Thoracic aorta (tissue), 2 donors: ENCODE data around the gene MSTO1. TPM values are rescaled to one million over a fixed set of nuclear protein-coding genes. Genes with fewer than 3 reads are reported as not detected.
A peak's percentile ranks its signal among the peaks of the same experiment; 100 is the strongest.
"Not testable (repeated sequence)": the region's sequence is repeated elsewhere in the genome, so short reads cannot be mapped to it uniquely, and the experiment has no call there.

Source experiments
- ATAC-seq: fragments of 150-250 bp; one replicate; pipeline ENCODE4 v1.8.0; 2017; ENCODE audit warnings: low read depth; ENCODE audit not compliant: insufficient number of reproducible peaks, low FRiP score
- DNase-seq: peaks from one replicate; pipeline ENCODE4 v3.0.0-alpha.2; 2020; ENCODE audit warnings: low spot score
- H3K27ac ChIP-seq, 2 donors: fragments of 200-600 bp; sonication (generic); 1 replicate in 1 of 2; 2 replicates in 1 of 2; pipeline ENCODE4 v1.5.1; 2016; ENCODE audit warnings: mild to moderate bottlenecking in 2 of 2, moderate library complexity in 2 of 2
- H3K27me3 ChIP-seq: fragments of 200-600 bp; sonication (generic); replicated peaks from 2 replicates; pipeline ENCODE4 v1.6.0; 2016; ENCODE audit warnings: mild to moderate bottlenecking; ENCODE audit not compliant: insufficient read depth
- H3K36me3 ChIP-seq: fragments of 200-600 bp; sonication (generic); one replicate; pipeline ENCODE4 v1.5.1; 2016
- H3K4me1 ChIP-seq, 2 donors: fragments of 200-600 bp; sonication (generic); 1 replicate in 1 of 2; 2 replicates in 1 of 2; pipeline versions ENCODE4 v1.5.1 to v1.6.0; 2016; ENCODE audit warnings: low read depth in 2 of 2, mild to moderate bottlenecking in 1 of 2; ENCODE audit not compliant: control insufficient read depth in 1 of 2
- H3K4me3 ChIP-seq: fragments of 200-600 bp; sonication (generic); 2 replicates; pipeline ENCODE4 v1.5.1; 2016; ENCODE audit warnings: mild to moderate bottlenecking
- H3K9me3 ChIP-seq: fragments of 200-600 bp; sonication (generic); 2 replicates; pipeline ENCODE4 v1.5.1; 2016
- CTCF ChIP-seq: fragments of 200-600 bp; sonication (generic); IDR thresholded peaks from one replicate; pipeline ENCODE4 v1.5.1; 2019; ENCODE audit warnings: antibody characterized with exemption
- total RNA-seq, 2 donors: library from RNA; depleted of rRNA; stranded (reverse); fragments of >200 nt; gene quantifications; one replicate each; pipeline versions ENCODE4 v1.1.0 to v1.2.3, GENCODE V29; 2016

Gene MSTO1
- total RNA-seq: 10 to 100 TPM; 15.0 to 25.7 TPM

GRCh38 chr1:155609515-155610256 lies at the start of gene MSTO1:
Gene MSTO1 (plus strand): TSS chr1:155610218. CDS start chr1:155610249, 31 bp downstream.
- peak; percentile 98 for ATAC-seq
- peak; percentile 98 for DNase-seq
- H3K27me3 ChIP-seq: no peaks in the 10 kb centered on the region
- H3K36me3 ChIP-seq: peaks cover 5% of the 10 kb centered on the region
- H3K27ac ChIP-seq: peak within 1 kb of the TSS; percentile 50 to 74
- no peaks in the 10 kb centered on the region for H3K9me3 ChIP-seq
- peaks cover 0 to 3% of the 10 kb centered on the region in 2 donors for H3K4me1 ChIP-seq
- H3K4me3 ChIP-seq: peak within 1 kb of the TSS; percentile 72
- no peak for TF ChIP-seq CTCF

- not testable (repeated sequence) for H3K9me3 ChIP-seq, H3K27me3 ChIP-seq, DNase-seq, H3K36me3 ChIP-seq
- peak; percentile 32 for ATAC-seq
- H3K4me3 ChIP-seq: peak overlapping the region; percentile 99
- peak overlapping the region; percentile 92 to 98 for H3K27ac ChIP-seq
- H3K4me1 ChIP-seq: peaks cover 30 to 44% of the 10 kb centered on the region in 2 donors
Measured at GRCh38 chr1:155561779-155562580, 48.0 kb upstream of the MSTO1 start.

- ATAC-seq (peak; percentile 96), DNase-seq (peak; percentile 82)
- no peaks in the 10 kb centered on the region for H3K27me3 ChIP-seq
- H3K9me3 ChIP-seq: no peaks in the 10 kb centered on the region
- peak within 1 kb of the TSS; percentile 99 for H3K4me3 ChIP-seq
- TF ChIP-seq CTCF: no peak
- H3K4me1 ChIP-seq: peaks cover 30 to 44% of the 10 kb centered on the region in 2 donors
- no peaks in the 10 kb centered on the region for H3K36me3 ChIP-seq
- H3K27ac ChIP-seq: peak within 1 kb of the TSS; percentile 92 to 98
Measured at GRCh38 chr1:155562581-155563376, 47.2 kb upstream of the MSTO1 start, which contains the start of gene ASH1L. Gene ASH1L (minus strand): TSS chr1:155562803. CDS start chr1:155521519, 41,284 bp downstream.

- H3K9me3 ChIP-seq, H3K27me3 ChIP-seq, ATAC-seq, DNase-seq, H3K36me3 ChIP-seq: not testable (repeated sequence)
- Histone ChIP-seq H3K27ac (peak overlapping the region; percentile 92 to 98), H3K4me1 (peaks cover 26 to 37% of the 10 kb centered on the region in 2 donors), H3K4me3 (peak overlapping the region; percentile 99)
Measured at GRCh38 chr1:155563377-155564022, 46.5 kb upstream of the MSTO1 start.

GRCh38 chr1:155569988-155570592 lies 39.9 kb upstream of the MSTO1 start:
- no peaks in the 10 kb centered on the region for H3K9me3 ChIP-seq

More at GRCh38 chr1:155569988-155570592, 39.9 kb upstream of the MSTO1 start:
- Histone ChIP-seq H3K4me3 (no peak overlapping the region), H3K27me3 (no peaks in the 10 kb centered on the region), H3K27ac (no peak overlapping the region), H3K36me3 (no peaks in the 10 kb centered on the region), H3K4me1 (peaks cover 0 to under 1% of the 10 kb centered on the region in 2 donors)
- no peak for TF ChIP-seq CTCF
- DNase-seq: no peak
- no peak for ATAC-seq
